H1 (cell line): ENCODE results near the gene LPP.

ENCODE experiments used
- CTCF ChIP-seq, 3 experiments: IDR thresholded peaks; 1 replicate in 2 of 3; 2 replicates in 1 of 3; pipeline versions ENCODE4 v1.5.1 to v1.6.1; 2011; ENCODE audit warnings: low read length in 3 of 3, mild to moderate bottlenecking in 3 of 3, inconsistent platforms in 2 of 3, low read depth in 1 of 3, moderate library complexity in 1 of 3; ENCODE audit not compliant: insufficient read depth in 1 of 3; ENCODE audit errors: control extremely low read depth in 1 of 3
- EP300 ChIP-seq, 2 experiments: IDR thresholded peaks; 1 replicate in 1 of 2; 2 replicates in 1 of 2; pipeline ENCODE4 v1.6.1; 2011 to 2012; ENCODE audit warnings: low read depth in 2 of 2, low read length in 2 of 2, mild to moderate bottlenecking in 2 of 2, borderline replicate concordance in 1 of 2, inconsistent platforms in 1 of 2, moderate library complexity in 1 of 2
- EZH2 ChIP-seq: fragments of 200-600 bp; sonication (generic); IDR thresholded peaks from 2 replicates; pipeline ENCODE4 v1.7.1; 2012; ENCODE audit warnings: low read depth, mild to moderate bottlenecking, moderate library complexity, low read length, inconsistent platforms; ENCODE audit not compliant: severe bottlenecking
- POLR2A ChIP-seq, 2 experiments: IDR thresholded peaks; 1 replicate in 1 of 2; 2 replicates in 1 of 2; pipeline ENCODE4 v1.6.1; 2011; ENCODE audit warnings: low read depth in 2 of 2, low read length in 2 of 2, mild to moderate bottlenecking in 2 of 2; ENCODE audit errors: control extremely low read depth in 1 of 2

- TF ChIP-seq POLR2A (IDR thresholded peaks at IDR 0.05; ENCODE audit: control extremely low read depth in 1 of 2, low read depth in 2 of 2, low read length in 2 of 2), result no peak
- TF ChIP-seq CTCF (IDR thresholded peaks at IDR 0.05; ENCODE audit: control extremely low read depth in 1 of 3, insufficient read depth in 1 of 3, low read depth in 1 of 3, low read length in 3 of 3), result no peak
- TF ChIP-seq EZH2, result no peak
- no peak for TF ChIP-seq EP300 (IDR thresholded peaks at IDR 0.05; ENCODE audit: borderline replicate concordance in 1 of 2, low read depth in 2 of 2, low read length in 2 of 2)
Observed at GRCh38 chr3:188812198-188812597, 658.2 kb downstream of the LPP start.
